GM20000 (cell line): ENCODE measurements around the gene PPP2R5C.

Source experiments
- DNase-seq: peaks from one replicate; pipeline ENCODE4 v3.0.0; 2012; ENCODE audit warnings: low spot score
- TF ChIP-seq, protein P1 (sequence below): IDR thresholded peaks from 2 replicates; pipeline ENCODE4 v1.5.1; 2012; ENCODE audit warnings: mild to moderate bottlenecking, control low read depth; ENCODE audit errors: extremely low read depth, missing control alignments

PPP2R5C gene

DNA sequence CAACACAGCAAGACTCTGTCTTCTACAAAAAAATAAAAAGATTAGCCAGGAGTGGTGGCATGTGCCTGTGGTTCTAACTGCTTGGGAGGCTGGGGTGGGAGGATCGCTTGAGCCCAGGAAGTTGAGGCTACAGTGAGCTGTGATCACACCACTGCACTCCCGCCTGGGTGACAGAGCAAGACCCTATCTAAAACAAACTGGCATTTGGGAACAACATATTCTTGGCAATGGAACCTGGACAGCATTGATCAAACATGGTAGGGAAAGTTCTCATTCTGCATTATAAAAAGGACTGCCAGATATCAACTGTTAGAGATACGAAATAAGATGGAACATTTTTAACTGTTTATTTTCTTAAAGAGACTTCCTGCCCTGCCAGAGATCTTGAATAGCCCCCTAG, 81.5 kb downstream of the PPP2R5C start:
- TF ChIP-seq, protein P1, sequence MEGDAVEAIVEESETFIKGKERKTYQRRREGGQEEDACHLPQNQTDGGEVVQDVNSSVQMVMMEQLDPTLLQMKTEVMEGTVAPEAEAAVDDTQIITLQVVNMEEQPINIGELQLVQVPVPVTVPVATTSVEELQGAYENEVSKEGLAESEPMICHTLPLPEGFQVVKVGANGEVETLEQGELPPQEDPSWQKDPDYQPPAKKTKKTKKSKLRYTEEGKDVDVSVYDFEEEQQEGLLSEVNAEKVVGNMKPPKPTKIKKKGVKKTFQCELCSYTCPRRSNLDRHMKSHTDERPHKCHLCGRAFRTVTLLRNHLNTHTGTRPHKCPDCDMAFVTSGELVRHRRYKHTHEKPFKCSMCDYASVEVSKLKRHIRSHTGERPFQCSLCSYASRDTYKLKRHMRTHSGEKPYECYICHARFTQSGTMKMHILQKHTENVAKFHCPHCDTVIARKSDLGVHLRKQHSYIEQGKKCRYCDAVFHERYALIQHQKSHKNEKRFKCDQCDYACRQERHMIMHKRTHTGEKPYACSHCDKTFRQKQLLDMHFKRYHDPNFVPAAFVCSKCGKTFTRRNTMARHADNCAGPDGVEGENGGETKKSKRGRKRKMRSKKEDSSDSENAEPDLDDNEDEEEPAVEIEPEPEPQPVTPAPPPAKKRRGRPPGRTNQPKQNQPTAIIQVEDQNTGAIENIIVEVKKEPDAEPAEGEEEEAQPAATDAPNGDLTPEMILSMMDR, result no peak
- no peak for DNase-seq

DNA sequence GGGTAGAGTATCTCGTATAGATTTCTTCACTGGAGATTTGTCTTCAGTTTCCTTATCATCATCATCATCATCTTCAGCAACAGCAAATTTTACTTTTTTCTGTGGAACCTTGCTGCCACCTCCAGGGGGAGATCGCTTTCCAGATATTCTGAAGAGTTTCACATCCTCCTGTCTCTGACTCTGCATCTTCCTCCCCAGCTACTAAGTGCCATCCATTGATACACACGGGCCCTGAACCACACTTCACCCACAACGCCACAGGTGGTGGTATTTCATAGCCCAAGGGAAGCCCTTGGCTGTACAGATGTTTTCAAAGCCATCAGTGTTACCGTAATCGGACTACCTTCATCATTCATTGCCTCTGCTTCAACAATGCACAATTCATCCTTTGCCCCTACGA, 82.2 kb downstream of the PPP2R5C start:
- TF ChIP-seq, protein P1, result peak; percentile 25
- peak; percentile 30 for DNase-seq

DNA sequence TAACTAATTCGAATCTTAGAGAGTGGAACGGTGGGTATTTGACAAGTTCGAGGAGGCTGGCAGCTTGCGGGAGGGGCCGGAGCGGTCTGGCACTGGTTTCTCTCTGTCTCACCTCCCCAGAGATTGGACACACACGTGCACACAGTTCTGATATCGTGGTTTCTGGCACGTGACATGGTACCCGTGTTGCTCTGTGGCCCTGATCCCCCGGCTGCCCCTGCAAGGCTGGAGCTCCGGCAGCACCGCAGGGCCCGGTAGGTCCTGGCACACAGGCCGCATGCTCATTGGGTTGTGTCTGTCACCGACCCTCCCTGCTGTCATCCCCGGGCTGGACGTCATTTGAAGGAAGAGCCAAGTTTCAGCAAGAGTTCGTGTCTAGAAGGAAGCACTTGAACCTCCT, 82.7 kb downstream of the PPP2R5C start:
- DNase-seq, result no peak
- TF ChIP-seq, protein P1, result no peak

DNA sequence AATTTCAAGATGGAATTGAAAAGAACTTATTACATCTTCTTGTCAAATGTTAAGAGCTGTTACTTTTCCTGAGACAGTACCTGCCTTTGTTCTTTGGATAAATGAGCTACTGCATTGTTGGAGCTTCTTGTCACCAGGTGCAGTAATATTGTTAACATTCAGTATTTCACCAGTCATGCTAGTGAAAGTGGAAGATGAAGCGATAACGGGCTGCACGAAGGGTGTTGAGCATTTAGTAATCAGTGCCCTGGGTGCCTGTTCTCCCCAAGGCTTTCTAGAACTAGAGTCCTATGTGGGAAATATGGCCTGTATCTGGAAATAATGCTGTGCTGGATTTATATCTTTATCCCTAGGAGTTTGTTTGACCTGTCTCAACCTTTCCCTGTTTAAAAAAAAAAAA, 83.2 kb downstream of the PPP2R5C start:
- TF ChIP-seq, protein P1, result no peak
- DNase-seq, result no peak

DNA sequence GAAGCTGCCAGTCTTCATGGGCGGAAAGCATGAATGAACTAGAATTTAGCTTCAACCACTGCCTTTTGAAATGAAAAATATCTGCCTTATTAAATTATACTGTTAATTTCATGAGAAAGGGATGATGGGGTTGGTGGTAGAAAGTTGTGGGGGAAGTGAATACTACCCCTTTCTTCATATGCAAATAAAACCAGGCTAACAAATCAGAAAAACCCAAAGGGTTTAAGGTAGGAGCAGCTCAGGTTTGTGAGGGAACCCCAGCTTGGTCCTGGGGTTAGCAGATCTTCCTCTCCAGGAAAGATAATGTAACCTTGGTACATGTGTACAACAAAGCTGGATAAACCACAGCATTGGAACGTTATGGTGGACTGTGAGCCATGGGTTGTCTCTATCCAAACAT, 84.0 kb downstream of the PPP2R5C start:
- no peak for DNase-seq
- TF ChIP-seq, protein P1, result no peak

DNA sequence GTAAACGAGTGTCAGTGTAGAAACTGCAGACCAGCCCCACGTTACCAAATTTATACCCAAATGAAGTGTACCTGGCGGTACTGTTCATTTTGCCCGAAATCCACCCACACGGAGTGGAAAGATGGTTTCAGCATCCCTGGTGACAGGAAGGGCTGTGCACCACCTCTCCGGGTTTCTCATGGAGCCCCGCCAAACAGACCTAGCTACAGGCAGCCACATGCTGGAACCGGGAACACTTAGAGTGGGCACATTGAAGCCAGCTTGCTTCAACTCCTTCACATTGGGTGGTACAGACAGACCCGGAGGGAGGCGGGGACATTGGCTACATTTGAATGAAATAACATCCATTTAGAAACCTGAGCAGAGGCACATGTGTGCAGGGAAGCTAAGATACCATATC, 84.4 kb downstream of the PPP2R5C start:
- TF ChIP-seq, protein P1, result no peak

DNA sequence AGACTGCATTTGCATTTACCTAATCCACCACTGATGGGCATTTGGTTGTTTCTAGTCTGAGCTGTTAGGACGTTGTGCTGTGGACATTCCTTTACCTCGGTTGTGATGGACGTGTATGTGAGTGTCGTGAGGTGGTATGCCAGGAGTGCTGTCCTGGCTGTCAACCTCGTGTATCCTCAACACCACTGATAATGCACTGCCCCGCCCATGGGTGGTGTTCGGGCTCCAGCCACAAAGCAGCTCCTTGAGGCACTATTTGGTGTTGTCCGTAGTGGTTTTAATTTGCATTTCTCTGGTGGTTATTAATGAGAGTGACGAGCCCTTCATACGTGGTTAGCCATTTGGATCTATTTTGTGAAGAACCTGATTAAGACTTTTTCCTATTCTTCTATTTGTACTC, 87.6 kb downstream of the PPP2R5C start:
- peak; percentile 42 for DNase-seq
- TF ChIP-seq, protein P1, result no peak

More for the DNA sequence above, 84.4 kb downstream of the PPP2R5C start:
- DNase-seq, result no peak
